CD1c-positive myeloid dendritic cell (primary cell): ENCODE results near the gene IL1RAPL1.

Experiments
- DNase-seq: peaks from one replicate; pipeline ENCODE4 v3.0.0-alpha.2; 2016; ENCODE audit errors: extremely low spot score

IL1RAPL1 gene

DNA sequence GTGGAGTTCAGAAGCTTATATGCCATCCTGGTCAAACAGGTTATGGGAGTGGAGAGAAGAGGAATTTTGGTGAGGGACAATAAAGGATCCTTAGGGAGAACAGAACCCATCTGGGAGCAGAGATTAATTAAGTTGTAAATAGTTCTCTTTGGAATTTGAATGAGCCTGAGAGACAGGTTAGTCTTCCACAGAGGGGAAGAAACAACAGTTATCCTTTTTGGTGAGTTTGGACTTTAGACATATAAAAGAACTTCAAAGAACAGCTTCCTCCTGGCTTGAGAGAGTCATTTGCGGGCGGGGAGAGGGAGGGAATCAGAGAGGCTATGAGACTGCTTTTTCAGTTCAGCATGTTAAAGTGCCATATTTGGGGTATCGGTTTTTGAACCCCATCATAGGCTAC lies 834.8 kb downstream of the IL1RAPL1 start:
- DNase-seq, result no peak

DNA sequence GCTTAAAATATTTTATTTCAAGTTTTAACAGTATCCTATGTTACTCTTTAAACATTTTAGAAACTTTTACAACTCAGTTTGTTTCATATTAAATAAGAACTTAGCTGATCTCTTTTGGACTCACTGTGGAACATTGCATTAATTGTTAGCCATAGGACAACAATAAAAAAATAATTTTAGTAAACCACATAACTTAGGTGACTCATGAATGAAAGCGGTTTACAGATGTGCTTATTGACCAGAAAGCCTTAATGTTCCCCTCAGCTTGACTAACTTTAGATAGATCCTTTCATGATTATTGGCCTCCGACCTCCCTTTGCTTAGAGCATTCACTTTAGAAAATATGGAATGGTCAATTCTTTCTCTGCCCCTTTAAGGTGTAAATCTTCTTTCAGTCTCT lies 844.6 kb downstream of the IL1RAPL1 start:
- no peak for DNase-seq

DNA sequence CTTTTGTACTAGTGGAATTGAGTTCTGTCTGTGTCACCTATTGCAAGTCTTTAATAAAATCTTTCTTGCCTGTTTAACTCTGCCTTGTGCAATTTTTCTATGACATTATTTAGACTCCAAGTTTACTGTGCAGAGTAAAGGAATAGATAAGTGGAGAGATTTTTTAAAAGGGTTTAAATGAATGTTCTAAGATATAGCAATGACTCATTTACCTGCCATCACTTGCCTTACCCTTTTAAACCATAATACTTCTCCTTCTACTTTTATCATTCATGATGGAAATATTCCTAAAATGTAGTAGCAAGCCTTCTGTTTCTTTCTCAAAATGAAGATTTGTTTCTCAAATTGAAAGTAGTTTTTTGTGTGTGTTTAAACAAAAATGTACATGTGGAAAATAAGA lies 845.3 kb downstream of the IL1RAPL1 start:
- DNase-seq, result no peak

DNA sequence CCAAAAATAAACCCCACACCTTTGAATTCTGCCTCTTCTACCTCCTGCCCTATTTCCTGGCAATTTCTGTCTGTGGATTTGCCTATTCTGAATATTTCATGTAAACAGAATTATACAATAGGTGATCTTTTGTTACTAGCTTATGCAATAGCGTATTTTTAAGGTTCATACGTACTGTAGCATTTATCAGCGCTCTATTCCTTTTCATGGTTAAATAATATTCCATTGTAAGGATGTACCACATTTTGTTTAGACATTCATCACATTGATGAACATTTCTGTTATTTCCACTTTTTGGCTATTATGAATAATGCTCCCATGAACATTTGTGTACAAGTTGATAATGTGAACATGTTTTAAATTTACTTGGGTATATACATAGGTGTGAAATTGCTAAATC lies 847.7 kb downstream of the IL1RAPL1 start:
- no peak for DNase-seq

DNA sequence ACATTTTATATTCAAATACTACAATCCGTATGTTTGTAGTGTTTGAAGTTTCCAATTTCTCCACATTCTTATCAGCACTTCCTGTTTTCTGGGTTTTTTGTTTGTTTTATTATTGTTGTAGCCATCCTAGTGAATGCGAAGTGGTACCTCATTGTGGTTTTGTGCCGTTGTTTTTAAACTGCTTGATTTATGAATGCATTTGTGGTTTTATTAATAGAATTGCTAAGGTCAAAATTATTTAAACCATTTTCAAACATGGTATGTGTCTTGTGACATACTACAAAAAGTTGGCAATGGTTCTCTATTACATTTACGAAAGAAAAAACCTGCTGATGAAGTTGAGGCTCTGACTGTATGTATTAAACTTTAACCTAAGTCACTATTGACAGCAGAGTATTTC lies 848.1 kb downstream of the IL1RAPL1 start:
- no peak for DNase-seq

DNA sequence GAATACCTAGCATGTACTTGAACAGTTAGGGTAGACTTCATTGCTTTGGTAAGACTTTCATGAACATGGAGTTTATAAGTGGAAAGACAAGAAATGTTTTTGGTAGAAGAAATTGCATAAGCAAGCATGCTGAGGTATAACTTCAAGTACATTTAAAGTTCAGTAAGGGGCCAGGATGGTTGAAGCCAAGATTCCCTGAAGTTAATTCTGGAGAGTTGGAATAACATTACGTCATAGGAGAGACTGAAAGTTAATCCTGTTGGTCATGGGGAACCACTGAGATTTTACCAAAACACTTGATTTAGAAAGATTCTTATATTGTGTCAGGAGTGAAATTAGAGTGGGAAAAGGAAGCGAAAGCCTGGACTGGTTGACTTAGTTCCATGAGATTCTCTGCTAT lies 860.6 kb downstream of the IL1RAPL1 start:
- DNase-seq, result no peak

DNA sequence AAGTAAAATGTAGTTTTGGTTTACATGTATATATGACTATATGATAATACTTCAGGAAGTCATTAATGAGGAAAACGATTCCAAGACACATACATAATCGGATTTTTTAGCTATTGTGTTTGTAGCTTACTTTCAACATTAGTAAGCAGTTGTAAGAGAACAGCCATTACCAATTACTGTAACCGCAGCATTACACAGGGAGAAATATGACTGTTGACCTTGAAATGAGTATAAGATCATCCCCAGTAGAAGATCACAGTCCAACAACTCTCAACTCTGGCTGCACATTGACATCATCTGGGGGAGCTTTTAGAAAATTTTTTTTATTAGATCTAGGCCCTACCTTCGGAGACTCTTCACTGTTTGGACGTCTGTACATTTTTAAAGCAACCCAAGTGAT lies 866.1 kb downstream of the IL1RAPL1 start:
- DNase-seq, result no peak

DNA sequence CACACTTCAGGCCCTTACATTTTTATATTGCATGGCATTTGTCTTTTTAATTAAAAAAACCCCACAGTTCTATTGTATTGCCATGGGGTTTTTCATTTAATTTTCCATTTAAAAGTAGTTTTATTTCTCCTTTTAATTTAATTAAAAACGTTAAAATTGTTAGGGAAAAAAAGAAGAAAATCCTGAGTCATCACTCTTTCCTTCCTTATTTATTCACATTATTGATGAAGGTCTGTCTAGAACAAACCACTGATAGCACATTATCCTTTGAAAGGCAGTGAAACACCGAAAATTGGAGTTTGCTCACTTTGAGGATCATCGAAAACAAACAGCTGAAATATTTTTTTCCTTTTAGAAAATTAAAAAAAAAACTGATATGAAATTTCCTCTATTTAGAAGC lies 868.5 kb downstream of the IL1RAPL1 start:
- DNase-seq, result no peak

DNA sequence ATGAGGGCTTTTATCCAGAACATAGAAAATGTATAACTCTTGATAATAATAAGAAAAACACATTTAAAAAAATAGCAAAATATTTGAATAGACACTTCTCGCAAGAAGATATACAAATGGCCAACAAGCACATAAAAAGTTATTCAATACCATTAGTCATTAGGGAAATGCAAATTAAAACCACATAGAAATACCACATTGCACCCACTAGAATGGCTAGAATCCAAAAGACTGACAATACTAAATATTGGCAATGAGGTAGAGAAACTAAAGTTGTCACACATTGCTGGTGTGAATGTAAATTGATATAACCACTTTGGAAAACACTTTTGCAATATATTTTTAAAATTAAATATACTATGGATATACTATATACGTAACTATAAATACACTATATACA lies 873.8 kb downstream of the IL1RAPL1 start:
- DNase-seq, result no peak

DNA sequence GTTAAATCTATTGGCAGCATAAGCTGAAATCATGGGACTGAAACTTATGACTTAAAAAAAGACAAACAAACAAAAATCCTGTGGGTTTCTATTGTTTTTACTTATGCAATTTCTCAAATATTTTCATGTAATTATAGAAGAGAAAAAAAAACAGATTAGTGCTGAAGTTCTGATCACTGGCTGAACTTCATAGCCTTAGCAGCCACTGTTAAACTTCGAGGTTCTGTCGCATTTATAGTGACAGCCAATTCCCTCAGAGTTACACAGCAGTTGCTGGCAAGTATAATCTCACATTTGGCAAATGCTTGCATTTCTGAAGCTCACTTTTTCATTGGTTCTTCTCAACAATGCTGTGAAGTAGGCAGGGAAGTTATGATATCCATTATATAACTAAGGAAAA lies 879.2 kb downstream of the IL1RAPL1 start:
- no peak for DNase-seq

DNA sequence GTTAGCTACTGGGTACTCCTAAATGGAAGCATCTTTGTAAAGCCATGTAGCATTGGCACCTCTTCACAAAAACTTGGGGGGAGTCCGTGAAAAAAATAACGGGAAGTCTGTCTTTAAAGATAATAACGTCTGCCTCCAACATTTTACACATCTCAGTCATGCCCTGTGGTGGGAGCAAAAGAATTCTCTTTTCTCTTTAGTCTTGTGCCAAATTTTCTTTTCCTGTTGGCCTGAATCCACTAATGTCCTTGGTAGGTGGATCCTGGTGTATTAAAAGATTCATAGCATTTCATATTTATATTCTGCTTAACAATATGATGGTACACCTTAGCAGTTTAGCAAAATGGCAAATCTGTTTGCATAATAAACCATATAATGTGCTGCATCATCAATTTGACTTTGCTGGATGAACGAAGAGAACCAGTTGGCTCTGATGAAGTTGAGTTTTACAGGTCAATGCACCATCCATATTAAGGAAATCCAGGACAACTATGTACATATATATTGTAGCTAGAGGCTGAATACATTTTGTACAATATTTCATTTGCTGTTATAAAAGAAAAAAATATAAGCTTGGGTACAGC lies 881.8 kb downstream of the IL1RAPL1 start:
- no peak for DNase-seq

DNA sequence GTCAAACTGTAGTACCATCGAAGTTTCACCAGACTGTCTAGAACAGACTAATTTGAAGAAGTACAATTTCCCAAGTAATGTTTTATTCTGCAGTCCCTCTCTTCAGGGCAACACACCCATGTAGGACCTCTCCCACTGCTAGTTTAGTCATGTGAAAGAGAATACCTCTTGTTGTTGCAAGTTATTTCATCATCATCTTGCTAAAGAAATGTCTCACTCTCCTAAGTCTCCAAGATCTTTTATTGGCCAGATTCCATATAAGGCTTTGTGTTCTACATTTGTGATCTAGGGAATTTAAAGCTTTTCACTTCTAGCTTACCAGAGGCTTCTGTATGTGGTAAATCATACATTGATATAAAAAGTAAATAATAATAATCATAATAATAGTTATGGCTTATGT lies 882.8 kb downstream of the IL1RAPL1 start:
- DNase-seq, result no peak

DNA sequence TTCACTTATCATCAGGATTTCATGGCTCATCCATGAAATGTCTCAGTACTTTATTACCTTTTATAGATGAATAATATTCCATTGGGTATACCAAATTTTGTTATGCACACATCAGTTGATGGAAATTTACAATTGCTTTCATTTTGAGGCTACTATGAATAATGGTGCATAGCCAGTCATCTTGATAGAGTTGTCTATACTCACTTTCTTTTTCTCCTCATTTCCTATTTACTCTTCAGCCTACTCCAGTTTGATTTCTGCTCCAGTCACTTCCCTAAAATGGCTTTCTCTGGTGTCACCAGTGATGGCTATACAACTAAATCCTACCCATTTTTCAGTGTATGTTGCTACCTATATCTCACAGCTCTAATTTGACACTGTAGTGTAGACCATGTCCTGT lies 884.6 kb downstream of the IL1RAPL1 start:
- no peak for DNase-seq

DNA sequence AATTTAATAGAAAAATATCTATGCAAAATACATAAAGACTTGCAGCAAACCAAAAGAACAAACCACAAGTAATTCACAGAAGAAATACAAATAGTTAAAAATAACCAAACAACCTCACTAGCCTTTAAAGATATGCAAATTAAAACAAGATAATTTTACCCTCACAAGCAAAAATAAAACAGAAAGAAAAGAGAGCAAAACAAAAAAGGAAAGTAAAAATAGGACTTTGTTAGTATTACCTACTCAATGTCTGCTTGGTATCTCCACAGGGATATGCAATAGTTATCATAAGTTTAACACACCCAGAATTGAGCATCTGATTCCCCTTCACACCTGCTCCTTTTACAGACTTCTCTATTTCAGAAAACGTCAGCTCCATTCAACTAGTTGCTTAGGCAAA lies 890.6 kb downstream of the IL1RAPL1 start:
- no peak for DNase-seq

DNA sequence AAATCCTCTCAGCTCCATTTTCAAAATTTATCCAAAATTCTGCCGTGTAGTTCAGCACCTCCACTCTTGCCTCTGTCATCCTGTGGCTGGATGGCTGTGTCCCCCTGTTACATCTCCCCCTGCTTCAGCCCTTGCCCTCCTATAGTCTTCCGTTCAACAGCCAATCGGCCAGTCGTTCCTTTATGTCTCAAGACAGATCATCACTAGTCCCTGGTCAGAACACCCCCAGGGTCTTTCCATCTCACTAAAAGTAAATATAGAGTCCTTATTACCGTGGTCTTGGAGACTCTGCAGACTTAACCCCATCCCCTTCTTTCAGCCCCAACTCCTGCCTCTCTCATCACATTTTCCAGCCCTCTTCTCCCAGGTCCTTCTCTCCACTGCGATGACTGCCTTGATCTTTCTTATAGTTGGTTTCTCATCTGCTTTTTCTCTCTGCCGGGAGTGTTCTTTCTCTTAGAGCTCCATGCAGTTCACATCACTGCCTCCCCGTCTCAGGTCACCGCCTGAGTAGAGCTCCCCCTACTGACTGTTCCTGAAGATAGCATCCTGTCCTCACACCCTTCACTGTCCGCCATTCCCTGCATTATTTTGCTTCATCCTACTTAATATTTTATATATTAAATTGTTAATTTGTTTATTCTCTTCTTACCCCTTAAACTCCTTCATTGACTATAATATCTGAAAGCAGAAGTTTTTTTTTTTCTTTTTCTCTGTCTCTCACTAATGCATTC lies 891.3 kb downstream of the IL1RAPL1 start:
- peak; percentile 16 for DNase-seq

DNA sequence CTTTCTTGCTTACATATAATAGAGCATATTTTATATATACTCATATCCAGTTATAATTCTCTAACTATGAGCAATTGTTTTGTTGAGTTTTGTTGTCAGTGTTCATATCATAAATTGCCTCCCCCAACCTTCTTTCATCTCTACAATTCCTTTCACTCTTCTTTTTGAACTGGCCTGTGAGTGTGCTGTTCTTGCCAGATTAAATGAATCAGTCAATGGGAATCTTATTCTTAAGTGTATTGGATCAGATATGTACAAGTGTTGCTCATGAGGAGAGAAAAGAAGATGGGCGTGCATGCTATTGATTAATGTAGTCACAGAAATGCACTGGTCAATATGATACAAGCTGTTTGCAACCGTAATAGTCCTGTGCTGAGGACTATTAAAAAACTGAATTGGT lies 900.0 kb downstream of the IL1RAPL1 start:
- DNase-seq, result no peak

DNA sequence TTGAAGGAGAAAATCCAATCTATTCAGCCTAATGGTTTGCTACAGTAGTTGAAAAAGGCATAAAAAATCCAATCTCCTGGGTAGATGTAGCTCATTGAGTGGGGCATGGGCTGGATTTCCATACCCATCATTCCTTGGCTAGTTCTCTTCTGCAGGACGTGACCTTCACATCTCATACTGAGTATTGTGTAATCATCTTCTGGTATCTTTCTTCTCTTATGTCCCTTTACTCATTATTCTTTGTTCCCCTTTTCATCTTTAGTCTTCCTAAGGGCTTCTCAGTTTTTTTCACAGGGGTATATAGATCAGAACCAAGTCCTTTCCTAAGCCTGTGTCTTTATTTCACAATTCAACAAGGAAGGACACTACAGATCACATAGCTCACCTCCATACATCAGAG lies 900.5 kb downstream of the IL1RAPL1 start:
- DNase-seq, result peak; percentile 29

DNA sequence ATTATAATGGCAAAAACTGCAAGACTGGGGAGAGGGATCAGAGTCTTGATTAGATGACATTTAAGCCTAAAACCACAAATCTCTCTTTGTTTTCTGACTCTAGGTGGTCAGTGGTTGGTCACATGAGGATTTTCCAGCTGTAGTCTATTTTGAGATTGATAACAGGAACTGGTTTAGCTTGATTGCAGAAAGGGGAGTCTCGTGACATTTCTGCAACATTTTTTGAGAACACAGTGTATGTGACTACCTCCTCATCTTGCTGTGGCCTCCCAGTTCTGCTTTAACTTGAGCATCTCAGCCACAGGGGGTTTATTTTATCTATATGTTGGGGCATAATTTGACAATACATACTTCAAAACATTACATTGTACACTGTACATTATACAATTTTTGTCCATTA lies 901.7 kb downstream of the IL1RAPL1 start:
- peak; percentile 57 for DNase-seq

DNA sequence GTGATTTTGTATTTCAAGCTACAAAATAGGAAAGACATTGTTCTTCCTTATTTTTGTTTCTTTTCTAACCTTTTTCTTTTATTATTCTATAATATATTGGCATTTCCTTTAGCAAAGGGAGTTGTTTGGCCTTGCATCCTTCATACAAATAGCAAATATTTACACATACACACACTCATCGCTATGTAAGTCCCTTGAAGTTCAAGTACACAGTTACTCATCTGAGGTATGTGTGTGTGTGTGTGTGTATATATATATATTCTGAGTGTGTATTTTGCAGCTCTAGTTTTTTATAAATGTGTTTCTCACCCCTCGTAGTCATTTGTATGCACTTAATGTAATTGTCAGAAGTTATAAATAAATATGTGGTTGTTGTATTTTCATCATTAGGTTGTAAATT lies 903.4 kb downstream of the IL1RAPL1 start:
- no peak for DNase-seq

DNA sequence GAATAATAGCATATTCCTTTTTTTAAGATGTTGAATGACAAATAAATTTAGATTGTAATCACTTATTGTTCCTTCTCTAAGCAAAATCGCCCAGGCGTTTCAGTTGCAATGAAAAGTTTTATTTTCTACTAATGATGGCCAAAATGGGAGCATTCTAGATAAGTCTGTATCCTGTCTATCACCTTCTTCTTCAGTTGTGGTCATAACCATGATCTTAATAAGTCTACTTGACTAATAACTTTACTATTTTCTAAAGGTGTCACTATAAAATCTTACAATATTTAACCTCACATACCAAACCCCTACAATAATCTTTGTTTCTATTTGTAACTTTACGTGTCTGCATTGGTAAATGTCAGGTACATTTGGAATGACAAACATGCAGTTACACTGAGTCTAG lies 904.4 kb downstream of the IL1RAPL1 start:
- no peak for DNase-seq

DNA sequence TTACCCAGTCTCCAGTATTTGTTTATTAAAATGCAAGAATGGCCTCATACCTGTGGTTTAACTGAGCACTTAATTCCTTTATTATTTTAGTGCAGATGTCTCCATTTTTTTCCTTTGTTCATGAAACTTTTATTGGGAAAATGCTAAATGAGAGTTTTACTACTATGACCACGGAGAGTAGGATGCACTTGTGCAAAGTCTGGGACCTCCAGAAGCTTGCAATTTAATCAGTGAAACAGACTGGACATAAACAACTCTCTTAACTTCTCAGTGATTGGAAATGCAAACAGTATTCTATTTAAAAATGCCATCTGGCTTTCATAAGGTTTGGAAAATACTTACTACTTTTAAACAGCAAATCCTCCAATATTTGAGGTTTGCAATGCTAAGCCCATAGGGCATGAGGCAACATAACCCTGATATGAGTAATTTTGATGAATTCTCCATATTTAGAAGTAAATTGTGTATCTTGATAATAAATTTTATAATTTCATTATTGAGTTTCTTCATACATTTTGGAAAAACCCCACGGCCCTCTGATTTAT lies 909.5 kb downstream of the IL1RAPL1 start:
- DNase-seq, result no peak

DNA sequence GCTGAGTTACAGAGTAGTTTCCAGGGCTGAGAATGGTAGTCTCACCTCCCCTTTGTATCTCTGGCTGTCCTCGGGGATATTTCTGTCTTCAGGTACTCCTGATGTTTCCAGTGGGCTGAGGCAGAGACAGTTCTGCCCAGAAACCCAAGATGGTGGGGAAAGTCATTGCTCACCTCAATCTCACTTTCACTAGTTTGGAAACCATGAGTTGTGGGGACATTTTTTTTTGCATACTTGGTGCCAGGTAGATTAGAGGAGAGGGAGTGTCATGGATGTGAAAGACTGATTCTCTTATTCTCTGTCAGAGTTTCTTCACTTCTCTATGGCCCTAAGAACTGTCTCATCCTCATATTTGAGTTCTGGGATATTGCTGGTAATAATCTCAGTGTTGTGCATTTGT lies 919.5 kb downstream of the IL1RAPL1 start:
- no peak for DNase-seq

DNA sequence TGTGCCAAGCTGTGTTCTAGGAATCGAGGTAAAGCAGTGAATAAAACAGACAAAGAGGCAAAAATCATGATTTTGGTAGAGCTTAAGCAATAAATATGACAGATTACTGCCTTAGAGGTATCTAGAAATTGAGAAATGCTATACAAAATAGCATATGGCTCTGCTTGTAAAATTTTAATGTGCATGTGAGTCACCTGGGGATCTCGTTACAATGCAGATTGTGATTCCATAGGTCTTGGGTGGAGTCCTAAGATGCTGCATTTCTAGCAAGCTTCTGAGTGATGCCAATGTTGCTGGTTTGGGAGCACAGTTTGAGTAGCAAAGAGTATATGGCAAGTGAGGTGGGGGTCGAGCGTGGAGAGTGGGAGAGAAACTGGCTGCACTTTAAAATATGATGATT lies 930.9 kb downstream of the IL1RAPL1 start:
- no peak for DNase-seq

DNA sequence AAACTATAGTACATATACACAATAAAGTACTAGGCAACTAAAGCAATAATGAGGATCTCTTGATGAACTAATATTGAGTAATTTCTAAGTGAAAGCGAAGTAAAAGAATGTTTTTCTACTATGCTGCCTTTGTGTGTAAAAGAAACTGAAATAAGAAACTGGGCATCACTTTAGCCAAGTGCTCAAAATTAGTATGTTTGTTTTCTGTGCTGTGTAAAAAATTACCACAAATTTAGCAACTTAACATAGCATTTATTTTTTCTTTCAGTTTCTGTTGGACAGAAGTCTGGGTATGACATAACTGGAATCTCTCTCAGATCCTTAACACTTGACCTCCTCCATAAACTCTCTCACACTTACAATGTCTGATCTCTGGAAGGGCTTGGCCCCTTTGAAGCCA lies 941.0 kb downstream of the IL1RAPL1 start:
- DNase-seq, result no peak
